HEK293 (cell line): ENCODE results near the gene MOSMO.
"Not testable (repeated sequence)": the region's sequence is repeated elsewhere in the genome, so short reads cannot be mapped to it uniquely, and the experiment has no call there.

Source experiments
- CTCF ChIP-seq: fragments of 450-650 bp; formaldehyde crosslinking; IDR thresholded peaks from 2 replicates; pipeline ENCODE4 v1.5.1; 2016; ENCODE audit warnings: missing biosample characterization, missing genetic modification characterization
- YY1 ChIP-seq: fragments of 450-650 bp; formaldehyde crosslinking; IDR thresholded peaks from 2 replicates; pipeline ENCODE4 v1.5.1; 2018; ENCODE audit warnings: missing biosample characterization, missing genetic modification characterization
- ZNF561 ChIP-seq: fragments of 450-650 bp; IDR thresholded peaks from 2 replicates; pipeline ENCODE4 v1.5.1; 2018; ENCODE audit warnings: missing biosample characterization, missing genetic modification characterization, borderline replicate concordance

GRCh38 chr16:22128537-22128936, 120.6 kb downstream of the MOSMO start:
- TF ChIP-seq ZNF561 (tag by site-specific recombination); CTCF; YY1 (tag by site-specific recombination): not testable (repeated sequence)
